ENCODE measurements around the gene ZNF592. TPM values are rescaled to one million over a fixed set of nuclear protein-coding genes. Genes with fewer than 3 reads are reported as not detected.

The ZNF592 gene
- total RNA-seq, 4 donors from 2014 or later, result 19.2 to 35.2 (median 20.4) TPM

DNA sequence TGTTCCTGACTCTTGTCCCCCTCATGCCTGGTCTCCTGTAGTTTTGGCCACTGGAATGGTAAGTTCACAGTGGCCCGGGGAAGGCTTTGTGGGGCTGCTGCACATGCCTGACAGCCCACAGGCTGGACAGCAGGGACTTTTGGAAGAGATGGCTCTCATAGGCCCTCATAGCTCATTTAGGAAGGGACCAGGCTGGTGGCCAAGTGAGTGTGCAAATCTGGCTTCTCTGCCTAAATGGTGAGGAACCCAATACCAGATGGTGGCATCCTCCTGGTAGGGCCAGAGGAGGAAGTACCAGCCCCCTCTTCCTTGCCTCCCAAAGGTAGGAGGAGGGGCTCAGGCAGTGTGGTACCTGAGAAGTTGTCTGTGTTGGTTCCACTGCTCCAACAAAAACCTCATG, 94.4 kb downstream of the ZNF592 start:
- TF ChIP-seq, protein P1, sequence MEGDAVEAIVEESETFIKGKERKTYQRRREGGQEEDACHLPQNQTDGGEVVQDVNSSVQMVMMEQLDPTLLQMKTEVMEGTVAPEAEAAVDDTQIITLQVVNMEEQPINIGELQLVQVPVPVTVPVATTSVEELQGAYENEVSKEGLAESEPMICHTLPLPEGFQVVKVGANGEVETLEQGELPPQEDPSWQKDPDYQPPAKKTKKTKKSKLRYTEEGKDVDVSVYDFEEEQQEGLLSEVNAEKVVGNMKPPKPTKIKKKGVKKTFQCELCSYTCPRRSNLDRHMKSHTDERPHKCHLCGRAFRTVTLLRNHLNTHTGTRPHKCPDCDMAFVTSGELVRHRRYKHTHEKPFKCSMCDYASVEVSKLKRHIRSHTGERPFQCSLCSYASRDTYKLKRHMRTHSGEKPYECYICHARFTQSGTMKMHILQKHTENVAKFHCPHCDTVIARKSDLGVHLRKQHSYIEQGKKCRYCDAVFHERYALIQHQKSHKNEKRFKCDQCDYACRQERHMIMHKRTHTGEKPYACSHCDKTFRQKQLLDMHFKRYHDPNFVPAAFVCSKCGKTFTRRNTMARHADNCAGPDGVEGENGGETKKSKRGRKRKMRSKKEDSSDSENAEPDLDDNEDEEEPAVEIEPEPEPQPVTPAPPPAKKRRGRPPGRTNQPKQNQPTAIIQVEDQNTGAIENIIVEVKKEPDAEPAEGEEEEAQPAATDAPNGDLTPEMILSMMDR (IDR thresholded peaks at IDR 0.05; ENCODE audit: low read depth), result no peak

DNA sequence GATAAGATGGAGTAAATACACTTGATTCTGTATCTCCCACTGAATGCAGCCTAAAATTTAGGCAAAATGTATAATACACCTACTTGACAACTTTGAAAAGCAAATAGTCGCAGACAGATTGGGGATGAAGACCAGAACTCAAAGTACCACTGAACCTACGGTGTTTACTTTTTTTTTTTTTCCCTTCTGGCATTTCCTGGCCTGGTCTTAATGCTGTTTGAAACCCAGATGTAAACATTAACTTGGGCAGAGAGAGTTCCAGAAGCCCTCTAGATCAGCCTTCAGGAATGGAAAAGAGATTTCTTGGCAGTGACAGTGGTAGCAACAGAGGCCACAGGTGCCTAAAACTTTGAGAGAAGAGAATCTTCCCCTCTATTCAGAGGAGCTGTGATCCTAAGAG, 96.6 kb downstream of the ZNF592 start:
- TF ChIP-seq, protein P1 (IDR thresholded peaks at IDR 0.05; ENCODE audit: low read depth), result no peak

DNA sequence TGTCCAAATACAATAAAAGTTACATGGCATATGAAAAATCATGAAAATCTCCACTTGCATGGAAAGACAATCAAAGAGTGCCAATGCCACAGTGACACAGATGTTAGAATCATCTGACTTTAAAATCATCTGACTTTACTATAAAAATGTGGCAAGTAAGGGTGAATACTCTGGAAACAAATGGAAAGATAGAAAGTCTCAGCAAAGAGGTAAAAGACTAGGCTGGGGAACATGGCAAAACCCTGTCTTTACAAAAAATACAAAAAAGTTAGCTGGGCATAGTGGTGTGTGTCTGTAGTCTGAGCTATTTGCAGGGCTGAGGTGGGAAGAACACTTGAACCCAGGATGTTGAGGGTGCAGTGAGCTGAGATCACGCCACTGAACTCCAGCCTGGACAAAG, 97.9 kb downstream of the ZNF592 start:
- TF ChIP-seq, protein P1 (IDR thresholded peaks at IDR 0.05; ENCODE audit: low read depth), result no peak

DNA sequence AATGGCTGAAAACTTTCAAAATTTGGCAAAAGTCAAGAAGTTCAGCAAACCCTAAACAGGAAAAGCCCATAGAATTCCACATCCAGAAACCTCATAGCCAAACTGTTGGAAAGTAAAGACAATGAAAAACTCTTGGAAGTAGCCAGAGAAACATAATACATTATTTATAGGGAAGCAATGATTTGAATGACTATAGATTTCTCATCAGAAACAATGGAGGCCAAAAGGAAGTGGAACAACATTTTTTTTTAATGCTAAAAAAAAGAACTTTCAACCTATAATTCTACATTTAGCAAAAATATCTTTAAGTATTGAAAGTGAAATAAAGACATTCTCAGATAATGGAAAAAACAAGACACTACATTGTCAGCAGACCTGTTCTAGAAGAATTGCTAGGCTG, 99.0 kb downstream of the ZNF592 start:
- TF ChIP-seq, protein P1 (IDR thresholded peaks at IDR 0.05; ENCODE audit: low read depth), result no peak

DNA sequence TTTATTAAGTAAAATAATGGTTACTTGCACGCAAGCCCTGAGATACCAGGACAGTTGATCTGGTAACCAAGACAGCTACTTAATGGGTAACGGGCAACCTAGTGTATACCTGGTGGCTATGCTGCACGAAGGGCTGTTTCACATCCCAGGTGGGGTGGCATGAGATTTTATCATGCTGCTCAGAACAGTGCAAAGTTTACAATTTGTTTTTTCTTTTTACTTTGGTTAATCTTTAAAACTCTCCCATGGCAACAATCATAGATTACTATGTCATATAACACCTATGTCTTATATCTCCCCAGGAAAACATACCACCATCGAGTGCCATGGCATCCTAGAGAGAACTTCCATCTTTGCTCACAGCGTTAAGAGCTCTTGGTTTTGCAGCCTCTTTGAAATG, 103.8 kb downstream of the ZNF592 start:
- TF ChIP-seq, protein P1 (IDR thresholded peaks at IDR 0.05; ENCODE audit: low read depth), result no peak

DNA sequence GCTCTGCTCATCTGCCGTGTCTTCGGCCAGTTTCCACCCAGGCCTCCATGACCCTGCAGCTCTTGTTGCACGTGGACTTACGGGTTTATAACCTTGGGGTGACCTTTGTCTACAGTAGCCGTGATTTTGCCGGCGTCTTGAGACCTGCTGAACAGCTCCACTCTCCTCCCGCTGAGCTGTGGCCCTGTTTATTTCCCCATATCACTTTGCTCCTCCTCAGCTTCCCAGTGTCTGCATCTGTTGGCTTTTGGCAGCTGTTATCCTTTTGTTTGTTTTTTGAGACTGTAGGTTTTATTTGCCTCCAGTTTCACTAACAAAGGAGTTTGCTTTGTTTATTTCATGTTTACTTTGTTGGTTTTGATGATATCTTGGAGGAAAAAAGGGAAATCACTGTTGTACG, 106.7 kb downstream of the ZNF592 start:
- TF ChIP-seq, protein P1 (IDR thresholded peaks at IDR 0.05; ENCODE audit: low read depth), result no peak

DNA sequence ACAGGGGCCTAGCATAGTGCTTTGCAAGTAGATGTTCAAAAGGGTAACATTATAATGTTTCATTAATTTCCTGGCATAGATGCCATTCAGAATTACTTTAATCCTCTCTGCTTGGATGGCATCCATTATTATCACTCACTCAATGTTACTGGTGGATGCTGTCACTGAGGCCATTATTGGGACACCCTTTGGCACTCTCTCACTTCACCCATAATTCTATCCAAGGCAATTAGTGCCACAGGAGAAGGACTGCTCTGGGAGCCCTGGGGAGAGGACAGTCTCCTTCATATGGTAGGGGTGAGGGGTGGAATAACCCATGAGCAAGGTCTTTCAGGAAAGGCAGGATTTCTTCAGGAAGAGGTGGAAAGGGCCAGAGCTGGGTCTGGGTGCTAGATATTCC, 107.4 kb downstream of the ZNF592 start:
- TF ChIP-seq, protein P1 (IDR thresholded peaks at IDR 0.05; ENCODE audit: low read depth), result no peak

Small RNA genes lying within 50 kb of the gene (small RNA-seq; reads per million reads assigned to genes)
- not detected for gene RF00402

Other genes with a start within 250 kb of the ZNF592 start
- 10 to 100 TPM in 3 of 4 donors, 1 to 10 TPM in 1; 7.8 to 26.0 (median 10.2) TPM for gene ZSCAN2, start 147.6 kb upstream of the ZNF592 start, total RNA-seq
- gene WDR73, start 94.3 kb upstream of the ZNF592 start, total RNA-seq, result 10 to 100 TPM in 3 of 4 donors, 1 to 10 TPM in 1; 9.5 to 19.8 (median 15.8) TPM
- gene NMB, start 90.4 kb upstream of the ZNF592 start, total RNA-seq, result 10 to 100 TPM; 28.6 to 72.3 (median 43.0) TPM
- gene SEC11A, start 32.5 kb upstream of the ZNF592 start, total RNA-seq, result 100 to 1,000 TPM; 185 to 250 (median 214) TPM
- 10 to 100 TPM in 2 of 4 donors, 1 to 10 TPM in 2; 3.3 to 70.3 (median 8.1) TPM for gene ALPK3, start 68.8 kb downstream of the ZNF592 start, total RNA-seq
- not detected for gene SLC28A1, start 136.1 kb downstream of the ZNF592 start, total RNA-seq
- gene PDE8A, start 233.3 kb downstream of the ZNF592 start, total RNA-seq, result 100 to 1,000 TPM in 2 of 4 donors, 10 to 100 TPM in 2; 55.3 to 129 (median 99.3) TPM